GM12878 (cell line): Measurements from ENCODE around the gene TMEM140. TPM values are rescaled to one million over a fixed set of nuclear protein-coding genes. Genes with fewer than 3 reads are reported as not detected.
A peak's percentile ranks its signal among the peaks of the same experiment; 100 is the strongest.

Source experiments
- DPF2 ChIP-seq: fragments of 450-650 bp; IDR thresholded peaks from 2 replicates; pipeline ENCODE4 v1.6.1; 2017; ENCODE audit warnings: mild to moderate bottlenecking
- KAT2A ChIP-seq: conservative IDR thresholded peaks from 2 replicates; pipeline ENCODE4 v1.6.1; 2011; ENCODE audit warnings: low read depth, low read length; ENCODE audit not compliant: control insufficient read depth
- MLLT1 ChIP-seq: fragments of 450-650 bp; IDR thresholded peaks from 2 replicates; pipeline ENCODE4 v1.6.1; 2016; ENCODE audit warnings: mild to moderate bottlenecking
- RAD21 ChIP-seq: IDR thresholded peaks from 2 replicates; pipeline ENCODE4 v1.6.1; 2011; ENCODE audit warnings: mild to moderate bottlenecking, low read depth, low read length, moderate library complexity; ENCODE audit not compliant: insufficient read depth
- REST ChIP-seq: IDR thresholded peaks from 2 replicates; pipeline ENCODE4 v1.6.1; 2012; ENCODE audit warnings: mild to moderate bottlenecking, low read depth, low read length
- WRNIP1 ChIP-seq: IDR thresholded peaks from 2 replicates; pipeline ENCODE4 v1.6.1; 2011; ENCODE audit warnings: low read depth, low read length, improper control_type of control experiment, borderline replicate concordance
- ZNF24 ChIP-seq: fragments of 450-650 bp; IDR thresholded peaks from 2 replicates; pipeline ENCODE4 v1.6.1; 2017; ENCODE audit warnings: antibody characterized with exemption, mild to moderate bottlenecking
- ZNF592 ChIP-seq: fragments of 450-650 bp; IDR thresholded peaks from 2 replicates; pipeline ENCODE4 v1.6.1; 2017; ENCODE audit warnings: mild to moderate bottlenecking, moderate library complexity
- polyA plus RNA-seq, 11 experiments: library from polyadenylated mRNA; depleted of rRNA in 4 of 11; unstranded in 6 of 11; stranded (reverse) in 5 of 11; fragments of >200 nt; fragmentation: Nextera tagmentation in 4 of 11; fragmentation: Illumina TruSeq in 1 of 11; extraction: Ambion mirVana in 4 of 11; extraction: Trizol in 1 of 11; gene quantifications; 1 replicate in 1 of 11; 2 replicates in 10 of 11; pipeline versions ENCODE4 v1.2.1 to v1.2.3, GENCODE V29; 2011 to 2016; ENCODE audit warnings: inconsistent platforms in 2 of 11, missing spikeins in 2 of 11, low read depth in 1 of 11
- total RNA-seq, 4 experiments: library from RNA; depleted of rRNA in 3 of 4; stranded (reverse); fragments of >200 nt in 3 of 4; fragmentation: Illumina TruSeq in 1 of 4; extraction: Trizol in 1 of 4; gene quantifications; 2 replicates each; pipeline versions ENCODE4 v1.2.1 to v1.2.3, GENCODE V29; 2013 to 2021

Gene TMEM140
- total and polyA plus RNA-seq, 10 of the 15 experiments (the other 5 are each of a cell fraction or from before 2014, with no cell fraction given) = 0.85 to 20.7 (median 3.3) TPM

GRCh38 chr7:135207406-135208101 lies 59.7 kb downstream of the TMEM140 start (continued):
- TF ChIP-seq MLLT1 (peak; percentile 49; the same call in 1 of the 2 replicates), ZNF24 (no peak), REST (no peak), RAD21 (no peak), ZNF592 (no peak), DPF2 (peak; percentile 8; the same call in 1 of the 2 replicates), KAT2A (no peak), WRNIP1 (no peak)
